ENCODE data around the gene KCND3. TPM values are rescaled to one million over a fixed set of nuclear protein-coding genes. Genes with fewer than 3 reads are reported as not detected.

Gene KCND3
- polyA plus RNA-seq, 3 donors = 2.8 to 12.4 (median 5.3) TPM

GRCh38 chr1:111967067-111967690, 22.3 kb downstream of the KCND3 start:
- no peak overlapping the region for H3K27ac ChIP-seq (ENCODE audit: low read depth, low read length)
- 67 to 79% (median 74%) methylated on average over 13 of the region's 13 CpGs for WGBS, 3 donors

DNA sequence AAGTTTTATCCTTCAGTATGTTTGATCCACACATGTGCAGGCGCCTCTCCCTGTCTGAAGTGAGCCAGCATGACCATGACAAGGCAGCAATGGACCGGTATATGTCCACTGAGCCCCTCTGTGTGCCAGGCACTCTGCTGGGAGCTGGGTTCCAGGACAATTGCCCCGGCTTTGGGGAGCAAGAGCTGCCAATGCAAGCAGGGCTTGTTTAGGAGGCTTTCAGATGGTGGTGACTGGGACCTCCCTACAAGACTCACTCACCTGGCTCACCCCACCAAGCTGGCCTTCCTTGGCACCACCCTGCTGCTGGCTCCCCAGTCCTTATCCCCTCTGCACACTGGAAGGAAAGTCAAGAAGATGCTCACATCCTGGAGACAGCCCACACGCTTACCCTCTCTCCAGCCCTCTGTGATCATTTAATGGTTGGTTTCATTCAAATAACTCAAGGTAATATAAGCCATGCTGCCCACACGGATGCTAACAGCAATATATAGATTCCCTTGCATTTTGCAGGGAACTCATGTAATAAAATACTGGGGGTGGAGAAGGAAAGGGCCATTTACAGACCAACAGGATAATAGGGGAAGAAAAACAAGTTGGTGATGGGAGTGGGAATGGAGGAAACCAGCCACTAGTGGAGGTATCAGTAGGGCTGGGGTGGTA, 23.6 kb downstream of the KCND3 start:
- no peak overlapping the region for H3K27ac ChIP-seq (ENCODE audit: low read depth, low read length)
- WGBS, 3 donors = 81 to 82% (median 81%) methylated on average over 5 of the region's 5 CpGs

GRCh38 chr1:111963985-111964738, 25.3 kb downstream of the KCND3 start:
- WGBS, 3 donors = 49 to 65% (median 50%) methylated on average over 5 of the region's 5 CpGs
- no peak overlapping the region for H3K27ac ChIP-seq (ENCODE audit: low read depth, low read length)

DNA sequence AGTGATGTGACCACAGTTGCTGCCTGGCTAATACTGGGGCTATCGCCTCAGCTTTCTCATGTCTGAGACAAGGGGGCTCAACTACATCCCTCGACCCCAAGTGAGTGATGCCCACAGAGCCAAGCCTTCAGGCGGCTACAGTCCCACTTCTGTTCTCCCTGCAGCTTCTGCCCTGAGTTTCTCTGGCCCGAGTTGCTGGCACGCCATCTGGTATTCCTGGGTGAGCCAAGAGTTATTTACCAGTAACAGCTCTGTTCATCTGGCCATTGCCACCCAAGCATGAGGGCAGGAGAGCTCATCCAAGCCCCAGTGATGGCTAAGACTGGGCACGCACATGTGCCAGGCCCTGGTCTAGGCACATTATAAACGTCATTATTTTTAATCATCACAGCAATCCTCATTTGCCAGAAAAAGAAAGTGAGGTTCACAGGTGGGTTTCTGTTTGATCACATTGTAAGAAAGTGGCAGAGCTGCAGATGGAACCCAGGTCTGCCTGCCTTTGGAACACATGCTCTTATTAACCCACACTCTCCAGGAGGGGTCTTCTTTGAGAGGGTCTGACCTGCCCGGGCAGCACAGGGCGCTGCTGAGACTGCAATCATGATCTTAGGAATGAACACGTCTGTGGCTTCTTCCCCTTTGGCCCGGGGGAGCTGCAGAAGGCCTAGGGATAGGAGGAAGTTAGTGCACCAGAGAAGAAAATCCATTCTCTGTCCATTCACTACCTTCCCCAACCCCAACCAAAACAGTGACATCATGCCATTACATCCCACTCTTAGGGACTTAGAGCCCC, 27.5 kb downstream of the KCND3 start:
- H3K27ac ChIP-seq (ENCODE audit: low read depth, low read length) = no peak overlapping the region

GRCh38 chr1:111961016-111961415, 28.5 kb downstream of the KCND3 start:
- no peak overlapping the region for H3K27ac ChIP-seq (ENCODE audit: low read depth, low read length)
- WGBS, 3 donors = 73 to 77% (median 76%) methylated on average over 7 to 8 of the region's 8 CpGs

More for the DNA sequence above, 27.5 kb downstream of the KCND3 start:
- 71 to 86% (median 78%) methylated on average over 11 of the region's 11 CpGs for WGBS, 3 donors

- 73 to 87% (median 84%) methylated on average over 4 of the region's 4 CpGs for WGBS, 3 donors
- no peak overlapping the region for H3K27ac ChIP-seq (ENCODE audit: low read depth, low read length)
Measured at GRCh38 chr1:111959436-111959835, 30.0 kb downstream of the KCND3 start.

GRCh38 chr1:111958851-111959250, 30.6 kb downstream of the KCND3 start:
- no peak overlapping the region for H3K27ac ChIP-seq (ENCODE audit: low read depth, low read length)
- WGBS, 3 donors = 81 to 84% (median 84%) methylated on average over 6 of the region's 6 CpGs

DNA sequence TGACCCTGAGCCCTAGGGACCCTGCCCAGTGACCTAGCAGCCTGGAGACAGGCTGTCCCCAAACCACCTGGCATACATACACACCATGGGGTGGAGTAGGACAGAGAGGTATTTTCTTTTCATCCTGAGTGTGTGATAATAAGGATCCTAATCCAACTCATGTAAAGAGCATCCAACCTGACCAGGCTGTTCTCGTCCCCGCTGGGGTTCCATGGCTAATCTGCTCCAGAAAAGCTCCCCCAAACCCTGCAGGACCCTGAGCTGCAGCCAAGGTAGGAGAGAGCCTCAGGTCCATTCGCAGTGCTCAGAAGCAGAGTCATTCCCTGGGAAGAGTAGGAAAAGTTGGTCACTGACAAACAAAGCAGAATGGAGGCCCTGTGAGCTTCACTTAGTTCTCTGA, 31.4 kb downstream of the KCND3 start:
- WGBS, 3 donors = 91 to 92% (median 92%) methylated on average over 3 of the region's 3 CpGs
- no peak overlapping the region for H3K27ac ChIP-seq (ENCODE audit: low read depth, low read length)

DNA sequence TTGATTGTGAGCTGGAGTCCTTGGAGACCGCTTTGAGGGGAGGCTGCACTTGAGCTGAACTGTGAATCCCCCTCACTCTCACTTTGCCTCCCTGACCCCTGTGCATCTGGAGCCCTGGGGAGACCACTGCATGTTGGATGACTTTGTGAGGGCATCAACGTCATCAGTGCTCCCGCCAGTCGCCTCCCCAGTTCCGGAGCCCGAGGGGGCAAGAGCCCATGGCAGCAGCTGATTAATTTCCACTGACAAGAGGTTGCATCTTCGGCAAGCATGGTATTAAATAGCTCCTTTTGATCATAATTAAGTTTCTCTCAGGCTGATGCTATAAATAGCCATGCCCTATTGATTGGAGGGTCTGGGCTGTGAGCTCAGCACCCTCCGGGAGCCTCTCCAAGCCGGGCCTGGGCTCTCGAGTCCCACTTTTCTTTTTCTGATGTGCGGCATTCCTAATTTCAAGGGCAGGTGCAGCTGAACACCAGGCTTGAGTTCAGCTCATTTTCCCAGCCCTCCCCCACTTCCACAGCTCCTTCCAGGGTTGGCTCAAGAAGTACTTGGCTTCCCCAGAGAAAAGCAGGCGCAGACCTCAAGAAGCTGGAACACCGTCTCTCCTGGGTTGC, 33.2 kb downstream of the KCND3 start:
- H3K27ac ChIP-seq (ENCODE audit: low read depth, low read length) = no peak overlapping the region
- 48 to 84% (median 83%) methylated on average over 13 of the region's 13 CpGs for WGBS, 3 donors

- 79 to 83% (median 80%) methylated on average over 6 of the region's 6 CpGs for WGBS, 3 donors
- H3K27ac ChIP-seq (ENCODE audit: low read depth, low read length) = no peak overlapping the region
Measured at GRCh38 chr1:111955755-111956154, 33.7 kb downstream of the KCND3 start.

GRCh38 chr1:111953797-111954196, 35.7 kb downstream of the KCND3 start:
- WGBS, 3 donors = 54 to 84% (median 82%) methylated on average over 5 of the region's 5 CpGs
- no peak overlapping the region for H3K27ac ChIP-seq (ENCODE audit: low read depth, low read length)

DNA sequence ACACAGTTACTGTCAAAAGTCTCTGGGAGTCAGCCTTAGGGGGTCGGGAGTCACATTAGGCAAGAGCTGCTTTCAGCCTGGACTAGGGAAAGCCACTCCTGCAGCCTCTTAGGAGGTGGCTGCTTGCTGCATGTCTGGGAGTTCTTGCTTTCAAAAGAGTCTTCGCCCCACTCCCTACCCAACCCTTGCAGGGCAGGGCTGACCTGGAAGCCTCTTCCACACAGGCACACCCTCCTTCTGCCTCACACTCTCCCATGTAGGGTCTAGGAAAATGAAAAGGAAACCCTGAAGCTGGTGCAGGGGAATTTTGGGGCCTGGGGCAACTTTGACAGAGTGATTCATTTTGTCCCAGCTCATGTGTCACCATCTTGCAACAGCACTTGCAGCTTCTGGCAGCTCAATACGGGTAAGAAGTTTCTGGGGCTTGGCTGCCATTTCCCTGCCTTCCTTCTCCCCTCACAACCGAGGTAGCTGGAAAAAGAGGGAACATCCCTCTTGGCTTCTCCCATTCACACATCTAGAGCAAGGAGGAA, 37.3 kb downstream of the KCND3 start:
- H3K27ac ChIP-seq (ENCODE audit: low read depth, low read length) = no peak overlapping the region
- WGBS, 3 donors = 46 to 59% (median 50%) methylated on average over 4 of the region's 4 CpGs

GRCh38 chr1:111948209-111949171, 41.0 kb downstream of the KCND3 start:
- WGBS, 3 donors = 31 to 70% (median 38%) methylated on average over 6 of the region's 6 CpGs
- no peak overlapping the region for H3K27ac ChIP-seq (ENCODE audit: low read depth, low read length)

- WGBS, 3 donors = 78 to 88% (median 84%) methylated on average over 15 of the region's 15 CpGs
- no peak overlapping the region for H3K27ac ChIP-seq (ENCODE audit: low read depth, low read length)
Measured at GRCh38 chr1:111943846-111944749, 45.4 kb downstream of the KCND3 start.

GRCh38 chr1:111943066-111943465, 46.4 kb downstream of the KCND3 start:
- H3K27ac ChIP-seq (ENCODE audit: low read depth, low read length) = no peak overlapping the region
- WGBS, 3 donors = 75 to 87% (median 75%) methylated on average over 4 of the region's 4 CpGs

- no peak overlapping the region for H3K27ac ChIP-seq (ENCODE audit: low read depth, low read length)
- WGBS, 3 donors = 84 to 96% (median 95%) methylated on average over 3 of the region's 3 CpGs
Measured at GRCh38 chr1:111938536-111938935, 50.9 kb downstream of the KCND3 start.
